NCI-H446 treated with DMSO at 0.1 percent for 48 hours (cell line): ENCODE results near the gene STAT4.

Experiments
- DNase-seq: peaks from one replicate; lab custom pipeline; 2025; lab: John Stamatoyannopoulos, UW

The STAT4 gene

DNA sequence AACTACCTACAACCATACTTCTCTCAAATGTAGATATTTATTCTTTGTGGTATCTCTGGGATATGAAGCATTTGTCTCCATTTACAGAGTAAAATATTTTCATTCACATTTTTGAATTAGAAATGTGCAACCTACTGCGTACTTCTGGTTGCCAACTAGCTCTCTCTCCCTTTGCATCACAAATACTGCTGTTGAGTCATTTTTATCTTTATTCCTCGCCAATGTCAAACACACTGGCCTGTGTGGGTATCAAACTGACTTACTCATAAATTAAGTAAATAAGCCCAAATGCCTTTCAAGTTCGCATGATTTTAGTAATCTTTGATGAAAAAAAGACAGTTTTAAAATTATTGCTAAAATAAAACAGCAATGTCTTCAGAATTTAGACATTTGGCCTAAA, 67.3 kb downstream of the STAT4 start:
- no peak for DNase-seq

DNA sequence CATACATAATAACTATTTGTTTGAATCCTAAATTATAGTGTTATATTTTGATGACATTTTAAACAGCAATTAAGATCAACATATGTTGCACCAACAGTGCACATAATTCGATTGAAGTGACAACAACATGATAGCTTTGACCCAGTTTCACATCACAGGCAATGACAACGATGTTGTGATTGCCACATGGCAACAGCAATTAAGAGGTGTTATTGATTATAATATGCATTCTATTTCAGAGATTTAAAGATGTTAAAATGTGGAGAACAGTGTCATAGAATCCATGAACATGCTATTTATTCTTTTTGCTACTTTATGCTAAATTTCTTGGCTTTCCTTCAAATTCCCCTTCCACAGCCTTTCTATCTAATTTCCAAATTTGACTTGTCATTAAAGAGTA, 68.5 kb downstream of the STAT4 start:
- DNase-seq = no peak

DNA sequence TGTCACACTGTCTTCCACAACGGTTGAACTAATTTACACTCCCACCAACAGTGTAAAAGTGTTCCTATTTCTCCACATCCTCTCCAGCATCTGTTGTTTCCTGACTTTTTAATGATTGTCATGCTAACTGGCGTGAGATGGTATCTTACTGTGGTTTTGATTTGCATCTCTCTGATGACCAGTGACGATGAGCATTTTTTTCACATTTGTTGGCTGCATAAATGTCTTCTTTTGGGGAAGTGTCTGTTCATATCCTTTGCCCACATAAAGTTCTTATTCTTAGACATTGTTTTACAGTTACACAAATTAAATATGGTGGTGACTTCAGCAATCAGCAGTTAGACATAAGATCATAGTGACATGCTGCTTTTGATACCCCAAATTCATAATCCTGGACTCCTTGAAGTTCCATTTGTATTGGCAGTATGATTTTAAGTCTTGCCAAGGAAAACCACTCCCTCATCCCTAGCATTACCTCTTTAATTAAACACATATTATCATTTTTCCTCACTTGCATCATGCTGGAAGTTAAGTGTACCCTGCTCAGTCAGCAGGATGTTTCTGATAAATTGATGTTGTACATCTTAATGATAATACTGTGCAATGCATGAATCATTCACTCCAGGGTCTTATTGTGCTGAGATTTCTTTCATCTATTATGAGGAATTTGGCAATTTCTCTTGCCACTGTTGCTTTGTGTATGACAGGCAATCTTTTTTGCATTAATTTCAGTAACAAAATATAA, 69.2 kb downstream of the STAT4 start:
- no peak for DNase-seq

DNA sequence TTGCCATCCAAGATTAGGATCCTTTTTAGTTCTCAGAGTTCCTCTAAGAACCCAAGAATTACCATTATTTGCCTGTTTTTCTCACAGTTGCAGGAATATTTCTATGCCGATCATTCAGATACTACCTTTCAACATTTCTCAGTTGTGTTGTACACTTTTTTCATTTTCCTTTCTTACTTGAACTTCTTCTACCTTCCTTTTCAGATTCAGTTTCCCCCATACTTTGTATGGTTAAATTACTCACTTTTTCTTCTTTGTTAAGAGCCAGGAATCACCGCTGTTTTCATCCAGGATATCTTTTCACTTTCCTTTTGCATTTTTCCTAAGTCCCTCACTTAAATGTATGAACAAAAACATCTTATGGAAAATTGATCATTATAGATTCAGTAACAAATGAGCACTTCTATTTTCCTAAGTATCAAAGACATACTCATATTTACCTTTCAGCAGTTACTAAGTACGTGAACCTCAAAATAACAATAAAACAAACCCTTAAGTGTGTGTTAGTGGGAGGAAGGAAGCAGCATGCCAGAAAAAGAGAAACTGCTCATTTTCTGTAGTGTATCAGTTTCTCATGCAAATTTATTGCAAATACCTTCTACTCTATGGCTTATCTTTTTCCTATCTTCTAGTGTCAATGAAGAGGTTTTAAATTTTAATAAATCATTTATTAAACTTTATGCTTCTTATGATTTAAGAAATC, 72.5 kb downstream of the STAT4 start:
- no peak for DNase-seq

DNA sequence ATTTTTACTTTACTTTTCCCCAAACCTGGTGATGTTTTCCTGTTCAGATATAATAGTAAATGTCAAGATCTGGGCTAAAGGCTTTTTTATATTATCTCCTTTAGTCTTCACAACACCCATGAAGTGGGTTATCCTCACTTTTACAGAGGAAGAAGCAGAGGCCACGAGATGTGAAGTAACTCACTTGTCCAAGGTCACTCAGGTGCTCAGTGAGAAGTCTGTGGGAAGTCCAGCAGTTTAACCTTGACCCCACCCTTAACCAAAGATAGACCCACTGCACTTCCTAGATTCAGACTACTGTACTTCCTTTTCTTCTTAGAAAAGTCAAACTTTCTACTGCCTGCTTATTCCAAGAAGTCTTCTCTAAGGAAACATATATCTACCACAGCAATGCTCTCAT, 80.5 kb downstream of the STAT4 start:
- DNase-seq = no peak

DNA sequence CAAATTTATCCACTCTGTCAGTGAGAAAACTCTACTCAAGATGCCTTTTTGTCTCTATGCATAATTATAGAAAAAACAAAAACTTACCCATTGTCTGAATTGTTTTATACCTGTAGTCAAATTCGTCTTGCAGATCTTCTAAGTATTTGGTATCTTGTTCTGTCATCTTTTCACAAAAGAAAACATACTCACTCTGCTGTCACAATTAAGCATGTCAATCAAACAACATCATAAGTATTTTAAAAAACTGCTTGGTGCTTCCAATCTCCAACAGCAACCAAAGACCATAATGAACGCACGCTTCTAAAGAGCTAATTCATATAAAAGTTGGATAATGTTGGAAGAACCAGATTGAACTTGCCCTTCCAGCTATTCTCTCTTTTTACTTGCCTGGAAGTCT, 81.2 kb downstream of the STAT4 start:
- no peak for DNase-seq

DNA sequence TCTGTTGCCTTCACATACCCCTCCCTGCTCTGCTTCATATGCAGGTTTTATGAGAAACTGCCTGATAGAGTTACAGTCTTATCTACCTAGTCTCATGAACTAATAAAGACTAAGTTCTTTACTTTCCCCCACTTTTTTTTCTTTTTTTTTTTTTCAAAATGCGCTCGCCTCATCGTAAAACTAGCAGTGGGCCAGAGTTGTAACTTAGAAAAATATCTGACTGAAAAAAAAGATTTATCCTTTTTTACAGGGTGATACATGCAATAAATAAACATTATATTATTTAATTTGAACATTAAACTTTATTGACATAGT, 83.9 kb downstream of the STAT4 start:
- no peak for DNase-seq

DNA sequence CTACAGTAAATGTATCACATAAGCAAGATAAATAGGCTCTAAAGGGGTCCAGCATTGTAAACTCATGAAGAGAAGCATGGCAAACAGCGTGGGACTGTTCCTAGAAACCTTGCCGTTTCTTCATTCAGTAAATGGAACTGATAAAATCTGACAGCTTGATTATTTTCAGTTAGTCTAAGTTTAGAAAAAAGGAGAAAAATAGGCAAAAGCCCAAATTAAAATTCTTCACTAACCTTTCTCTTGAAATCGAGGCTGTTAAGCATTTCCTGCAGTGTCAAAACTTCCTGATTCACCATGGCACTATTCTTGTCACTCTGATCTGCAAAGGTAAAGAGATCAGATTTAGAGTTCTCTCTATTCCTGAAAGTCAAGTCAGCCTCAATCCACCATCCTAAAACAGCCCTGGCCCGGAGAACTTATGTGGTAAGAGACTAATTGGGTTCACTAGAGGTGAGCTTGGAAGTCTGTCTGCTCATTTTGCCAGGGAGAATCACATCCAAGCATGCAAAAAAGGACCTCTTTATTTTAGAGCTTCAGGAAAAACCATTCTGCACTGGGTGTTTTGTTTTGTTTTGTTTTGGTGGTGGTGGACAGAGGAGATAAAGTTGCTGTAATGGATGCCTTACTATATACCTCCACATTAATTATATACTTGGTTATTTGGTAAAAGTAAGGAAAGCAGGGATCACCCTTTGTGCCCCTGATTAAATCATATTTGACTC, 84.4 kb downstream of the STAT4 start:
- no peak for DNase-seq

DNA sequence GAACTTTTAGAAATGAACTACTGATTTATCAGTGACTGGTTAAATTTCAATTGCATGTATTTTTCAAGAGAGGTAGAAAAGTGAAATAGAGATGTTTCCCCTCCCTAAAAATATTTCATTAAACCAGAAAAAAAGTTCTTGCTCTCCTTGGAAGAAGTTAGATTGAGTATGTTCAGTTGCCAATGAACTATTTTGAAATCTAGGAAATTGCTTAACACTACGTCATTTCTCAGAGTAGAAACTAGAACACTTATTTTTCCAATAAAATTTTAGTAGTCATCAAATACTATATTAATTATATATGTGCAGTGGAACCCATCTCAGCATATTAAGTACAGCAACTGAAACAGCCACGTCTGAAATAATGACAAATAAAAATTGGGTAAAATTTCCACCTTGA, 85.0 kb downstream of the STAT4 start:
- no peak for DNase-seq

DNA sequence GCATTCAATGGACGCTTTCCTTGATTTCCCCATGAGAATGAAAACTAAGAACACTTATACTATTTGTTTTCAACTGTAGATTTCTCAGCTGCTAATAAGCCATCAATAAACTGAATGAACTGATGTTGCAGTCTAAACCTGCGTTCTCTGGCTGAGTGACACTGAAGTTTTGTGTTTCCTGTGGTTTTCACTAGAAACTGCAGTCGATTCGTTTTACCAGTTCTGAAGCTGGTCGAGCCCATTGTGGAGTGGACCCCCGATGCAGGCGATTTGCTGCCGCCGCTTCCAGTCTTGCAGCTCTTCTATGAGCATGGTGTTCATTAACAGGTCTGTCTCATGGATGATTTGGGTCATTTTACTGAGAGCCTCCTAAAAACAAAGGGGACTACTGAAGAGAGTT, 86.2 kb downstream of the STAT4 start:
- DNase-seq = no peak

DNA sequence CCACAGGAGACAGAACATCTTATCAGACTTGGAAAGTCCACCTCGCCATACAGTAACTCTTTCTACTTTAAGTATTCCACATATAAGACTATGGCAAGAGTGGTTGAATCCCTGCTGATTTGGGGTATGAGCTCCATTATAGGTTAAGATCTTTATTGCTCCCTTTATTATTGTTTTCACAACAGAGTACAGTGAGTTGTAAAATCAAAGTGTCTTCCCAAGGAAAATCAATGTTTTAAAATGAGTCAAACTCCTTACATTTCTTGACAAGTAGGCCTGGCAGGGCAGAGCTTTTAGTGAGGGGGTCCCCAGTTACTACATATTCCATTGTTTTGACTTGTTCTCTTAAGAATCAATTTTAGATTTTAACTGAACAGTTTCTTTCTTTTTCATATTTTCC, 87.2 kb downstream of the STAT4 start:
- no peak for DNase-seq

DNA sequence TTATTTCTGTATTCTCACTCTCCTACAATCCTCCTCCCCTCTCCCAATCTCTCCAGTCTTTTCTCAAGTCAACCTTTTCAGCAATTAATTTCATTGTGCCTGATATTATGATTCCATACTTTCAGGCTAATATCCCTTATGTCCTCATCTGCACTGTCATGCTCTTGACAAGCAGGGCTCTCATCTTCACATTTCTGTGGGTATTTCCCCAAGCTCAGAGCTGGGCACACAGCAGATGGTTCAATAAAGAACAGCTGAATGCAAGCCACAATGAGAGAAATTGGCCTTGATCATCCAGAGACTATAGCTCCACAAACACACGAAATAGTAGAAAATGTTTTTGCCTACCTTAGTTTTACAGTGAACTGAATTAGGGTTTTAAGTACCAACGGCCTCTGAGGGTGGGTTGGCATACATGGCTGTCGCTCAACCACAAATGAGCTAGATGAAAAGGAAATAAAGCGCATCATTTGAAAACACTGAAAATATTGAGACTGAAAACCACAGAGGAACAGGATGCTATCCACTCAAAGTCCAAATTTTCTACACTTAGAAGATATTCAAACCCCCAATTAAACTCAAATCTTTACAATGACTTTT, 89.3 kb downstream of the STAT4 start:
- DNase-seq = no peak

DNA sequence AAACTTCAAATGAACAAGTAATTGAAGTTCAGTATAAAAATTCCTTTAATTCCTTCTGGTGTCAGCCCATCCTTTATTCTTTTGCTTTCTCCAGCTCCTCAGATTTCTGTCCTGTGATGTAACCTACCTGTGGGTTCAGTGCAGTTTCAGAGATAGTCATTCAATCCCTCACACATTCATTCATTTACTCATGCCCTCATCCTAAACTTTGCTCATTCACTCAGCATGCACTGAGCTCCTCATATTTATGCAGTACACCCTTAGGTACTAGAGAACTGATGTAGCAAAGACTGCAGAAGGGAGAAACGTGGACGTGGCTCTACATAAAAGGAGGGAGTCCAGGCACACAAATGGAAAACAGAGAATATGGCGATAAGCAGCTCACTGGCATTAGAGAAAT, 91.5 kb downstream of the STAT4 start:
- no peak for DNase-seq

DNA sequence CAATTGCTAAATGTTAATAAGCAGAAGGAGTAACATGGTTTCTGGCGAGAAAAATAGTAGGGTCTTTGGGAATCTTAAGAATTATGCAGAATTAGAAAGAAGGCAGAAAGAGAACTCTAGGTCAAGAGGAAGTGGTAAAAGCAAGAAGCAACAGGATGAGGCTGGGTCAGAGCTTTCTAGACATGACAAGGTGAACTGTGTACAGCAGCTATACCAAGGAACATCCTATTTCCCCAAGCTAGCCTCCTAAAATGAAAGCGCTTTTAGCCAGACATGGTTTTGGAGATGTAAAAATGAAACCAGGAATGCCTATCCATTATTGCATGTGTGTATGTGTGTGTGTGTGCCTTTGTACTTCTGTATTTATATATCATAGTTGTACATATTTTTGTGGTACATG, 94.6 kb downstream of the STAT4 start:
- DNase-seq = no peak

DNA sequence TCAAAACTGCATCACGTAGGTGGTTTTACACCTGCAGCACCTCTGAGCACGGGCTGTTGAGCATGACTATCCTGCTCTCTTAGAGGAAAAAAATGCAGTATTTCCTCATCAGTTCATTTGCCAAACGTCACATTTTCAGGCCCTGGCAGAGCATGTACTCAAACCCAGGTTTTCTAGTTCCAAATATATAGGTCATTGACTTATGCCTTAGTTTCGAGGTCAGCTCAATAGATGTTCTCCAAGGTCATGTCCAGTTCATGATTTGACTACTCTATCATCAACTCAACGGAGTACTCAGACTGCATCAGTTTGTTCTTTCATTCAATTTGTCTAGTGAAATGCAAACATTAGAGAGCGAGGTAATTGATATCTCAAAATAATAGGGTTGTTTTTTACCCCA, 97.5 kb downstream of the STAT4 start:
- no peak for DNase-seq

DNA sequence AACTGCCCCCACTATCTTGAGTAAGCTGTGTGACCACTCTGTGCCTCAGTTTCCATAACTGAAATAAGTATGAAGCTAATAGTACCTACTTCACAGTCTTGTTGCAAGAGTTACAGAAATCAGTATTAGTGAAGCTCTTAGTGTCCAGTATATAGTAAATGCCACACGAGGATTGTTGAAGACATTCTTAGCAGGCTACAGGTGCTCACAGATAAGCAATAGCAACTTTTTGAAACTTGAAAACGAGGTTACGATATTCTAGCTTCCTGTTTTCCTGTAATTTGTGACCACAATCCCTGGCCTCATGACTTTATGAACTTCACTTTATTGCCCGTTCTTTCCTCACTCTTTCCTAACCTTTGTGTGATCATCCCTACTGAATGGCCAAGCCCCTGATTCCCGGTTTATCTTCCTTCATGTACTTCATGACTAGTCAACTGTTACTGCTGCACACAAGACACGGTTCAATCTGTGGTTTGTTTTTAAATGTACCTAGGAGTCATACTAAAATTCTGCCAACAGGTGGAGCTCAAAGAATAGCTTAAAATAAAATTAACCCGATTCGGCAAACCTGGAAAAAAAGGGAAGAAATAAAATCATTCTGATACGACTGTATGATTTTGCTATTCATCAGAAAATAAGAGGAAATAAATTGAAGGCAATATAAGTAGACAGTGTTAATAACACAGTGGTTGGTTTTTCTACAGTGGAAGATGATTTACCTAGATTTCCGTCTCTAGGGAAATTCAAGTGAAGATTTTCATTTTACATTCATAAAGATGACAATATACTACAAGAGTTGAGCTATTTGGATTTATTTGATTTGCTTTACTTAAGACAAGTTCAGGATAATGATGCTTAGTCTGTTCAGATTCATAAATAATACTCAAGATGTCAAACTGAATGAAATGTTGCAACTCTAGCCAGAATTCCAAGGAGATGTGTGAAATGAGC, 98.7 kb downstream of the STAT4 start:
- peak; percentile 20 for DNase-seq

DNA sequence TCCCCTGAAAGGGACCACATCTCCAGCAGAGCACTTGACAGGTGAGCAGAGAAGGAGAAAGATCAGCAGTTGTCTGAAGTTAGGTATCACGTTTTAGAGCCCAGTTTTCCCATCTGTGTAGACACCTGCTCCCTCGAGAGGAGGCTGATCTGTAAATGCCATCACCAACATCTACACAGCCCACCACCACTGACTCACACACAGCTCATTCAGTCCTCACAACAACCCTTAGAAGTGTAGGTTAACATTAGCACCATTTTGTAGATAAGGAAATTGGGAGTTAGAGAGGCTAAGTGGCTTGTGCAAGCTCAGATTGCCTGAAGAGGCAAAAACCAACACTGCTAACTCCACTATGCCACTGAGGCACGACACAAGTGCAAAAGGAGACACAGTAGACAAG, 99.6 kb downstream of the STAT4 start:
- no peak for DNase-seq

DNA sequence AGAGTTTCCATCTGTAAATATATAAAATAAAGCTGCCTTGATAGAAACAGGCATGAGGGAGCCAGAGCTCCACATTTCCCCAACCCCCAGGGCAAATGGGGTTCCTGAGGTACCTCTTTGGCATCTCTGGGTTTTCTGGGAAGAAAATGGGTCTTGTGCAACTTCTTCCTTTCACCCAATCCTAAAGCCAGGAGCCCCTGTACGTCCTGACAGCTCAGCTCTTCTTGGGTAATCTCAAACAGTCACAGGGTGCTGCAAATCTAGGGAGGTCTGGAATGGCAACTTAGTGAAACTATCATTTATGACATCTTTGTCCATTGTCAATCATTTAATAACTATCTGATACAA, 100.2 kb downstream of the STAT4 start:
- DNase-seq = no peak

DNA sequence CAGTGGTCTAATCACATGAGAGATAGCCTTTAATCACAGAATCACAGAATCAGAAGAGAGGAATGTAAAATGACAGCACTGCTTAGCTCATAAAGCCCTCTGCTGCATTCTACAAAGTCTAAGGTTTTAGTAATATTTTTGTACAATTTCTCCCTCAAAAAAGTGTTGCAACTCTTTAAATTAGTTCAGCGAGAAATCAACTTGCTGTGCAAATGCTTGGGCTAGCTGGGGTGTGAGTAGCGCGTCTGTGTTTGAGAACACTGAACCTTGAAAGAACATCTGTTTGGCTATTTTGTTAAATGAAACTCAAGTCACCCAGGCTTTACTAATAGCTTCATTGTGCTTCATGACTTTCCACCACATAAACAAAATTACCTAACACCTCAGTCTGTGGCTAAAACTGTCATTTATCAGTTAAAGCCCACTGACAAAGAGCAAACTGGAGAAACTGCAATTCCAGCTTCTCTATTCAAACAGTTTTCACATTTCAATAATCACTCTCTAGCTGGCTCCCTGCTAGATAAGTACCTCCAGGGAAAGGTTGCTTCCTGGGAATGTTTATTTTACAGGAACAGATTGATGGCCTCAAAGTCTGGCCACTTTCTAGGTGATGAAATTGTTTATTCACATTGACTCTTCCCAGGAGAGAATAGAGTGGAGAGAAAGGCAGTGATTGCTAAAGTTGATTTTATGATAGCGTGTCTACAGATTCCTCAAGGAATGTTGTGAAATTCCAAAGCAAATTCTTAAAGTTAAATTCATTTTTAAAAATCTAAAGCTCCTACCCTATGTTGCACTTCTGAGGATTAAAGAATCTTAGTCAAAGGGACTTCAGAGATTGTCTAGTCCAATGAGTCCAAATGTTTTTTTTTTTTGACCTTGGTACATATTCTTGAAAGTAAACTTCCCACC, 100.8 kb downstream of the STAT4 start:
- DNase-seq = peak; percentile 2

DNA sequence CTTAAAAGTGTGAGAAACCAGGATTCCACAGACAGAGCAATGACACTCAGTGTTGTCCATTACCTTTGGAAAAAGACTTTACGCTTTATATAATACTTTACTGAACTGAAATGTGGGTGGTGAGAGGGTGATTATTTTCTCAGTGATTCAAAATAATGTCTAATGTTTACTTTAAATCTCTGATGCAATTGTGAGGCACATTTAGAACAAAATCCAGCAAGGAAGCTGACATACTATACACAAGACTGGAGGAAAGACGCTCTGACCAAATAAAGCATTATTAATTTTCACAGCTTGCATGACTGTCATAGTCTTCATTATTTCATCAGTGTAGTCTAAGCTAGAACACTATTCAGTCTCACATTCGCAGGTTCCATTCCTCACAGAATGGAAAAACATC, 102.7 kb downstream of the STAT4 start:
- DNase-seq = no peak

DNA sequence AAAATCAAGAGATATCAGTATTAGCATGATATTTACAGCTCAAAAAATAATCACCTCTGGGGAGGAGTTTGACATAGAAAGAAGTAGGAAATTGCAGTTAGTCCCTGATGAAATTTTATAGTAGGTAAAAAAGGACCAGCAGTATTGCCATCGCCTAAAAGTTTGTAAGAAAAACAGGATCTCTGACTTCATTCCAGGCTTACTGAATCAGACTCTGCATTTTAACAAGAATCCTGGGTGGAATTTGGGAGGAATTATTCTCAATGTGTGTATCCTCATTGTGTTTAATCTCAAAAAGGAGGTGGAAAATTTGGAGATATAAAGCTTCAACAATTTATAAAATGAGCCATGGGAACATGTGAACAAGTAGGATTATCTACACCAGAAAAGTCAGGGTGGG, 105.7 kb downstream of the STAT4 start:
- no peak for DNase-seq
